Retinal pigment epithelial cell (primary cell): ENCODE measurements around the gene DBH.

Experiments
- DNase-seq: peaks from one replicate; pipeline ENCODE4 v3.0.0-alpha.2; 2010; ENCODE audit warnings: low read depth
- H3K4me3 ChIP-seq: 2 replicates; pipeline ENCODE4 v1.5.1; 2011; ENCODE audit warnings: mild to moderate bottlenecking, low read length, control low read depth, moderate library complexity
- TF ChIP-seq, protein P1 (sequence below): conservative IDR thresholded peaks from 2 replicates; pipeline ENCODE4 v1.5.1; 2011; ENCODE audit warnings: low read depth, low read length, control low read depth, inconsistent platforms

Gene DBH

DNA sequence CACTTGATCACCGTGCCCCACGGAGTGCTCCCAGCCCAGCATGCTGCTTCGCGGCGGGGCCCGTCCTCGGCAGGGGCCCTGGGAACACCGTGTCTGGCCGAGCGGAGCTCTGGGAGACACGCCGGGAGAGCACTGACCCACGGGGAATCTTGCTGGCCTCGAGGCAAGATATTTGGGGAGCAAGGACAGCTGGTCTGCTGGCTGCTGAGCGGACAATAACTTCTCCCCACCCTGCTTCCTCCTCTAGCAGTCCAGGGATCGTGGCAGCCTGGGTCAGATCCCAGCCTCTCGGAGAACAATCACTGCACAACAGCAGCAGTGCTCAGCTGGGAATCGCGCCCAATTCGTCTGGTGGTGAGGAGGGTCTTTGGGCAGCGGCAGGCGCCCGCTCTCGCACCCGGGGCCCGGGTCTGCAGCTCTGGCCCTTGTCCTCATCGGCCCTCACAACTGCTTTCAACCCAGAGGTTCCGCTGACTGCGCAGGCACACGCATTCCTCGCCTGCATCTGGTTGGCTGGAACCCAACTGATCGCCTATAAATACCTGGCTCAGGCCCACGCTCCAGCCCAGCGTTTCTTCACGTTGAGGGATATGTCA, 43.4 kb downstream of the DBH start:
- H3K4me3 ChIP-seq = no peak overlapping the region
- TF ChIP-seq, protein P1, sequence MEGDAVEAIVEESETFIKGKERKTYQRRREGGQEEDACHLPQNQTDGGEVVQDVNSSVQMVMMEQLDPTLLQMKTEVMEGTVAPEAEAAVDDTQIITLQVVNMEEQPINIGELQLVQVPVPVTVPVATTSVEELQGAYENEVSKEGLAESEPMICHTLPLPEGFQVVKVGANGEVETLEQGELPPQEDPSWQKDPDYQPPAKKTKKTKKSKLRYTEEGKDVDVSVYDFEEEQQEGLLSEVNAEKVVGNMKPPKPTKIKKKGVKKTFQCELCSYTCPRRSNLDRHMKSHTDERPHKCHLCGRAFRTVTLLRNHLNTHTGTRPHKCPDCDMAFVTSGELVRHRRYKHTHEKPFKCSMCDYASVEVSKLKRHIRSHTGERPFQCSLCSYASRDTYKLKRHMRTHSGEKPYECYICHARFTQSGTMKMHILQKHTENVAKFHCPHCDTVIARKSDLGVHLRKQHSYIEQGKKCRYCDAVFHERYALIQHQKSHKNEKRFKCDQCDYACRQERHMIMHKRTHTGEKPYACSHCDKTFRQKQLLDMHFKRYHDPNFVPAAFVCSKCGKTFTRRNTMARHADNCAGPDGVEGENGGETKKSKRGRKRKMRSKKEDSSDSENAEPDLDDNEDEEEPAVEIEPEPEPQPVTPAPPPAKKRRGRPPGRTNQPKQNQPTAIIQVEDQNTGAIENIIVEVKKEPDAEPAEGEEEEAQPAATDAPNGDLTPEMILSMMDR = no peak
- DNase-seq = no peak

- TF ChIP-seq, protein P1 = no peak
- no peak for DNase-seq
Observed at GRCh38 chr9:133680250-133680975, 44.2 kb downstream of the DBH start.

GRCh38 chr9:133680976-133681657, 45.0 kb downstream of the DBH start:
- H3K4me3 ChIP-seq = no peak overlapping the region
- TF ChIP-seq, protein P1 = no peak
- no peak for DNase-seq

More at GRCh38 chr9:133680250-133680975, 44.2 kb downstream of the DBH start:
- no peak overlapping the region for H3K4me3 ChIP-seq

- no peak for DNase-seq
- TF ChIP-seq, protein P1 = no peak
- H3K4me3 ChIP-seq = no peak overlapping the region
Observed at GRCh38 chr9:133681658-133682306, 45.6 kb downstream of the DBH start.

- TF ChIP-seq, protein P1 = no peak
- no peak overlapping the region for H3K4me3 ChIP-seq
- DNase-seq = no peak
Observed at GRCh38 chr9:133682818-133683585, 46.8 kb downstream of the DBH start.

DNA sequence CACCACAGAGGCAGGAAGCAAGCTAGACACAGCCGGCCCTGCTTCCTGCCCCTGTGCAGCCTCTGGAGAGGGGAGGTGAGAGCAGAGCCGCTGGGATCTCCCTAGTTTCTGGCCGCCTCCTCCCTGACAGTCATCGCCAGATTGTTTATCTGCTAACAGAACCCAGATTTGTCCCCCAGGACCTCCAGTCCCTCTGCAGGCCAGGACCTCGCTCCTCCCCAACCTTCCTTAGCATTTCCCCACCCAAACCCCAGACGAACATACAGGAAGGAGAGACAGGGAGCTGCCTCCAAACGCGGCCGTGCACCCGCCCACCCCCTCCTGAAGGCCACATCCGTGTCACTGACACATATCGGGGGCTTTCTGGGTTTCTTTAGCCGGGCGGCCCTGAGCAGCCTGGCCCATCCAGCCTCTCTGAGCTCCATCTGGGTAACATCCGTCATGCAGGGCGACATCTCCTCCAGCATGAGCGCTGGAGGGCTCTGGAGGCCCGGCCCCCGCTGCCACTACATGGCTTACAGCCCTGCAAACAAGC, 47.5 kb downstream of the DBH start:
- H3K4me3 ChIP-seq = no peak overlapping the region
- TF ChIP-seq, protein P1 = no peak
- DNase-seq = no peak
